Liver (tissue), 9 donors: Measurements from ENCODE around the gene SLC25A43. TPM values are rescaled to one million over a fixed set of nuclear protein-coding genes. Genes with fewer than 3 reads are reported as not detected.

Source experiments
- DNase-seq: peaks from one replicate; pipeline ENCODE4 v3.0.0-alpha.2; 2017; ENCODE audit warnings: low spot score
- H3K27ac ChIP-seq, 2 donors: one replicate each; pipeline ENCODE4 v1.7.0; 2013; ENCODE audit warnings: inconsistent platforms in 2 of 2, low read length in 2 of 2, control low read depth in 1 of 2, low read depth in 1 of 2, mild to moderate bottlenecking in 1 of 2
- H3K27me3 ChIP-seq, 4 donors: one replicate each; pipeline versions ENCODE4 v1.6.1 to v1.7.0; 2013; ENCODE audit warnings: low read length in 3 of 4, inconsistent platforms in 1 of 4, mild to moderate bottlenecking in 1 of 4, moderate library complexity in 1 of 4; ENCODE audit not compliant: control insufficient read depth in 4 of 4, insufficient read depth in 4 of 4
- H3K36me3 ChIP-seq, 4 donors: one replicate each; pipeline versions ENCODE4 v1.6.1 to v1.7.0; 2013; ENCODE audit warnings: low read length in 3 of 4, mild to moderate bottlenecking in 3 of 4, low read depth in 1 of 4, moderate library complexity in 1 of 4; ENCODE audit not compliant: control insufficient read depth in 4 of 4, insufficient read depth in 3 of 4
- H3K4me1 ChIP-seq, 4 donors: one replicate each; pipeline versions ENCODE4 v1.6.1 to v1.7.0; 2013; ENCODE audit warnings: low read length in 3 of 4, mild to moderate bottlenecking in 3 of 4, moderate library complexity in 1 of 4; ENCODE audit not compliant: control insufficient read depth in 4 of 4, insufficient read depth in 4 of 4
- H3K4me3 ChIP-seq, 3 donors: one replicate each; pipeline versions ENCODE4 v1.6.1 to v1.7.0; 2013; ENCODE audit warnings: low read length in 3 of 3, control low read depth in 1 of 3, low read depth in 1 of 3, mild to moderate bottlenecking in 1 of 3
- H3K9ac ChIP-seq, 2 donors: one replicate each; pipeline ENCODE4 v1.7.0; 2013; ENCODE audit warnings: low read length in 2 of 2, mild to moderate bottlenecking in 2 of 2, moderate library complexity in 2 of 2, control low read depth in 1 of 2, low read depth in 1 of 2
- H3K9me3 ChIP-seq, 4 donors: one replicate each; pipeline versions ENCODE4 v1.6.1 to v1.7.0; 2013; ENCODE audit warnings: low read length in 3 of 4; ENCODE audit not compliant: control insufficient read depth in 4 of 4
- ATF3 ChIP-seq: IDR thresholded peaks from 2 replicates; pipeline ENCODE4 v1.6.1; 2016; ENCODE audit warnings: antibody characterized with exemption
- CTCF ChIP-seq: fragments of 150-350 bp; IDR thresholded peaks from 2 replicates; pipeline ENCODE4 v1.5.1; 2017; ENCODE audit warnings: improper control_type of control experiment, low read depth, low read length; ENCODE audit not compliant: missing input control
- FOXA1 ChIP-seq: IDR thresholded peaks from 2 replicates; pipeline ENCODE4 v1.6.1; 2016; ENCODE audit warnings: antibody characterized with exemption
- GABPA ChIP-seq, 2 donors: IDR thresholded peaks in 1 of 2; conservative IDR thresholded peaks in 1 of 2; 2 replicates each; pipeline ENCODE4 v1.6.1; 2016; ENCODE audit warnings: antibody characterized with exemption in 2 of 2, mild to moderate bottlenecking in 1 of 2, moderate library complexity in 1 of 2
- REST ChIP-seq: IDR thresholded peaks from 2 replicates; pipeline ENCODE4 v1.6.1; 2016; ENCODE audit warnings: antibody characterized with exemption, mild to moderate bottlenecking
- RXRA ChIP-seq, 2 donors: IDR thresholded peaks; 2 replicates each; pipeline ENCODE4 v1.6.1; 2017 to 2018; ENCODE audit warnings: antibody characterized with exemption in 2 of 2, mild to moderate bottlenecking in 1 of 2
- SP1 ChIP-seq: IDR thresholded peaks from 2 replicates; pipeline ENCODE4 v1.6.1; 2018; ENCODE audit warnings: antibody characterized with exemption, mild to moderate bottlenecking
- YY1 ChIP-seq: IDR thresholded peaks from 2 replicates; pipeline ENCODE4 v1.6.1; 2016; ENCODE audit warnings: antibody characterized with exemption, mild to moderate bottlenecking
- ZBTB33 ChIP-seq: IDR thresholded peaks from 2 replicates; pipeline ENCODE4 v1.6.1; 2016; ENCODE audit warnings: antibody characterized with exemption
- WGBS: extraction: QIAGEN DNeasy Blood & Tissue Kit; methylation state at CpG from one replicate; pipeline ENCODE4 v1.1.7; 2013; 5-methylcytosine and 5-hydroxymethylcytosine counted together
- polyA plus RNA-seq, 2 donors: library from polyadenylated mRNA; stranded (reverse) in 1 of 2; unstranded in 1 of 2; fragments of 200-250 nt in 1 of 2; fragments of >200 nt in 1 of 2; fragmentation: Nextera tagmentation in 1 of 2; extraction: Ambion mirVana in 1 of 2; gene quantifications; one replicate each; pipeline versions ENCODE4 v1.2.1 to v1.2.3, GENCODE V29; 2013 to 2015
- total RNA-seq, 2 donors: library from RNA; depleted of rRNA; stranded (reverse); fragments of >200 nt; gene quantifications; one replicate each; pipeline ENCODE4 v1.2.3, GENCODE V29; 2014
- donor health status: healthy.
- donor health status: healthy.
- donor health status: healthy.
- donor health status: healthy.
- donor health status: healthy.

SLC25A43 gene
- total and polyA plus RNA-seq, 4 donors: 4.5 to 10.9 (median 5.6) TPM

GRCh38 chrX:119453202-119453601 is 54.1 kb downstream of the SLC25A43 start:
- H3K9me3 ChIP-seq: no peaks in the 10 kb centered on the region
- H3K9ac ChIP-seq: no peak overlapping the region
- no peaks in the 10 kb centered on the region for H3K27me3 ChIP-seq
- WGBS: 89% methylated on average over 4 of the region's 4 CpGs
- no peak for DNase-seq
- H3K27ac ChIP-seq: no peak overlapping the region
- no peak overlapping the region for H3K4me3 ChIP-seq
- peaks cover 0 to 5% (median 0%) of the 10 kb centered on the region in 4 donors for H3K4me1 ChIP-seq
- H3K36me3 ChIP-seq: peaks cover 0 to 5% (median 2%) of the 10 kb centered on the region in 4 donors
- no peak for TF ChIP-seq REST
- no peak for TF ChIP-seq ATF3
- TF ChIP-seq ZBTB33: no peak
- no peak for TF ChIP-seq SP1
- TF ChIP-seq CTCF: no peak

- no peaks in the 10 kb centered on the region for H3K27me3 ChIP-seq
- H3K4me3 ChIP-seq: no peak overlapping the region
- TF ChIP-seq CTCF (no peak), FOXA1 (no peak), YY1 (no peak), RXRA (IDR thresholded peaks at IDR 0.05) (no peak), GABPA (IDR thresholded peaks at IDR 0.05 in 1 of 2, conservative IDR thresholded peaks at IDR 0.05 in 1 of 2) (no peak)
- 87% methylated on average over 1 of the region's 1 CpG for WGBS
- H3K36me3 ChIP-seq: peaks cover 0 to 5% (median 2%) of the 10 kb centered on the region in 4 donors
- H3K27ac ChIP-seq: no peak overlapping the region
- no peaks in the 10 kb centered on the region for H3K9me3 ChIP-seq
- DNase-seq: no peak
- no peak overlapping the region for H3K9ac ChIP-seq
- H3K4me1 ChIP-seq: peaks cover 0 to 5% (median 0%) of the 10 kb centered on the region in 4 donors
Observed at GRCh38 chrX:119455264-119455663, 56.1 kb downstream of the SLC25A43 start.
